Stimulated activated CD4-positive, alpha-beta T cell treated with anti-CD3 and anti-CD28 coated beads, Interleukin-2, amount 100 ng/mL, for 4 hours (primary cell): ENCODE measurements around the gene NOC4L.
"Not testable (repeated sequence)": the region's sequence is repeated elsewhere in the genome, so short reads cannot be mapped to it uniquely, and the experiment has no call there.

Experiments
- DNase-seq: peaks from one replicate; pipeline ENCODE4 v3.0.0-alpha.2; 2020; ENCODE audit warnings: low read depth

The NOC4L gene

GRCh38 chr12:132142679-132143335 is 1.4 kb upstream of the NOC4L start:
- DNase-seq, result no peak

DNA sequence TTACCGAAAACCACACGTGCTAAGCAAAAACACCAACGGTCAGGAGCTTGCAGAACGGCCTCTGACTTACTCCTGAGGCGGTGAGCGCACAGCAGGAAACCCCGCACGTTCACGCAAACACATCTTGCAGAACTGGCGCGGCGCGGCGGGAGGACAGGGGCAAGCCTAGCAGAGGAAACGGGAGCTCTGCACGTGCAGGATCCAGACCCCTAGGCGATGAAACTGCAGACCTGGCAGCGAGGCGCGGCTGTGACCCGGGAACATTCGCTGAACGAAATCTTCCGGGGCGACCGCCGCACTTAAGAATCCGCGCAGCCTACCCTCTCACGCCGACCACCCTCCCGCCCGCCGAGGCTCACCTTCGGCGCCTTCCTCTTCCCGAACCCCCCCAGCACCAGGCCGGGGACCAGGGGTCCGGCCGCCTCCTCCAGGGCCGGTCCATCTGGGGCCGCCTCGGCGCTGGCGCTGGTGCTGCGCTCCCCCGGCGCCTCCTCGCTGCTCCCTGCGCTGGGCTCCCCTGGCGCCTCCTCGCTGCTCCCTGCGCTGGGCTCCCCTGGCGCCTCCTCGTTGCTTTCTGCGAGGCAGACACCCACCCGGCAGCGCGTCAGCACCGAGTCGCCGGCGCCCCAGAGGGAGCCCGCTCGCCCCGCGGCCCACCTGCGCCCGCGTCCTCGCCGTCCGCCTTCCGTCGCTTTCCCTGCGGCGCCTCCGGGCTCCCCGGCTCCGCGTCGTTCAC is 753 bp upstream of the NOC4L start:
- DNase-seq, result no peak

DNA sequence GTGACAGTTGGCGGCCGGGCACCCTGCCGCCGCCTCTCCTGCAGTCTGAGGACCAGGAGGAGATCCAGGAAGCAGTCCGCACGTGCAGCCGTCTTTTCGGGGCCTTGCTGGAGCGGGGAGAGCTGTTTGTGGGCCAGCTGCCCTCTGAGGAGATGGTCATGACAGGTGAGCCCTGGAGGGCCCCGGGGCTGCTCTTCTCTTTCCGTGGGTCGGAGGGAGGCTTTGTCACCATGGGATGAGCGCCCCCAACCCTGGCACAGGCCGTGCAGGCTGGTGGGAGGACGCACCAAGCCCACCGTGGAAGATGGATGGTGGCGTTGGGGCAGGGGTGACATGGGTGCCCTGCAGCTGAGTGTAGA is 532 bp downstream of the NOC4L start:
- no peak for DNase-seq

- no peak for DNase-seq
Observed at GRCh38 chr12:132145334-132145733, 1.1 kb downstream of the NOC4L start.

DNA sequence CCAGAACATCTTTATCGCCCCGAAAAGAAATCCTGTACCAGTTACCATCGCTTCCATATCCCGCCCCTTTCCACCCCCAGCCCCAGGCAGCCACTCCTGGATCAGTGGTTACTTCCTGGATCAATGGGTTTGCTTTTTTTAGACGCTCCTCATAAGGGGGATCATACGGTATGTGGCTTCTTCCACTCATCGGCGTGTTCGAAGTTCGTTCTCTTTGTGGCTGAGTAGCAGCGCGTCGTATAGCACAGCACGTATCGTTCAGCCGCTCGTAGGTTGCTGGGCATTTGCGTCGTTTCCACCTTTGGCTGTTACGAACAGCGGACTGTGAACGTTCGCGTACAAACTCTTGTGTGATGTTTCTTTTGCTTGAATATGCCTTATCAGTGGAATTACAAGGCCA is 1.8 kb downstream of the NOC4L start:
- no peak for DNase-seq

DNA sequence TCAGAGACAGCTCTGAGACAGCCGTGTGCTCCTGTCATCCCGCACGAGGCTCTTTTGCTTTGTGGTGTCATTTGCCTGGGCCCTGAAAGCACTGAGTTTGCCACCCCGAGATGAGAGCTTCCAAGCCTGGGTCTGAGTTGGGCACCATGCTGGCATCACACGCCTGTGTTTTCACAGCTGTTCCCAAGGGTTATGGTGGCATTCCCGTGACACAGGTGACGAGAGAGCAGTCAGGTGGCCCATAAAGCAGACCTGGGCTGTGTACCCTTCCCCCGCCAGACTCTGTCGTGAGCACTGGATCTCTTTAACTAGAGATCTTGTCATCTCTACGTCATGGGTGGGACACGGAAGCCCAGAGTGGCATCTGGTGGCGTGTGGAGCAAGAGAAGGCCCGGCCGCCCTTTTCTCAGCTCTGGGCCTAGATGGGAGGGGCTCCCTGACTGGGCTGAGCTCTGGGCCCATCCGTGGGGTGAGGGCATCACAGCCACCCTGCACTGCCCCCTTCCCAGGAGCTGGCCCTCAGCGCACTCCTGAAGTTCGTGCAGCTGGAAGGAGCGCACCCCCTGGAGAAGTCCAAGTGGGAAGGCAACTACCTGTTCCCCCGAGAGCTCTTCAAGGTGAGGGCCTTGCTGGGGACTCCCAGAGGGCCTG is 2.6 kb downstream of the NOC4L start:
- no peak for DNase-seq

DNA sequence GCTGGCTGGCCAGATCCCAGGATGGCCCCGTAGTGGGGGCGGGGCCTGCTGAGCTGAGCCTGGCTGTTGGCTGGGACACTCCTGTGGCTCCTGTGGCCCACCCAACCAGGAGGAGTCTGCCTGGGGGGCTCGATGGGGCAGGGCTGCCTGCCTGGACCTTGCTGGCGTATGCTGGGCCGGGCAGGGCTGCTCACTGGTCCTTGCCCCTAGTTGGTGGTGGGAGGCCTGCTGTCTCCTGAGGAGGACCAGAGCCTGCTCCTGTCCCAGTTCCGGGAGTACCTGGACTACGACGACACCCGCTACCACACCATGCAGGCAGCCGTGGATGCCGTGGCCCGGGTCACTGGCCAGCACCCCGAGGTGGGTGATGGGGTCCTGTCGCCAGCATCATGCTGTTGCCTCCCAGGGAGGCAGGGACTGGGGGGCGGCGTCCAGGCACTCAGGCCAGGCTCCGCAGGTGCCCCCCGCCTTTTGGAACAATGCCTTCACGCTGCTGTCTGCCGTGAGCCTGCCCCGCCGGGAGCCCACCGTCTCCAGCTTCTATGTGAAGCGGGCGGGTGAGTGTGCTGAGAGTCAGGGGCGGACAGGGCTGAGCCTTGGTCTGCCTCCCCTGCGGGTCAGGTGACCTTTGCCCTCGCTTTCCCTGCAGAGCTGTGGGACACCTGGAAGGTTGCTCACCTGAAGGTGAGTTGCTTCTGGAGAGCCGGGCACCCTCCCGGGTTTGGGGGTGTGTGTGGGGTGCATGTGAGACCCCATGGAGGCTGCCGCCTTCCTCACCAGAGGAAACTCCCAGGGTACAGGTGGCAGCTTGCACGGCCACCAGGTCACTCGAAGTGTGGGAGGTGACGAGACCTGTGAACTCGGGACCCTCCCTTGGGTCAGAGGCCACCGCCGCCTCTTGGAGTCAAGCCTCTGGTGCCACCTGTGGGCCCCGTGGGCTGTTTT is 3.4 kb downstream of the NOC4L start:
- no peak for DNase-seq

GRCh38 chr12:132148368-132149045 is 4.2 kb downstream of the NOC4L start:
- no peak for DNase-seq

- not testable (repeated sequence) for DNase-seq
Observed at GRCh38 chr12:132149526-132149925, 5.3 kb downstream of the NOC4L start.

DNA sequence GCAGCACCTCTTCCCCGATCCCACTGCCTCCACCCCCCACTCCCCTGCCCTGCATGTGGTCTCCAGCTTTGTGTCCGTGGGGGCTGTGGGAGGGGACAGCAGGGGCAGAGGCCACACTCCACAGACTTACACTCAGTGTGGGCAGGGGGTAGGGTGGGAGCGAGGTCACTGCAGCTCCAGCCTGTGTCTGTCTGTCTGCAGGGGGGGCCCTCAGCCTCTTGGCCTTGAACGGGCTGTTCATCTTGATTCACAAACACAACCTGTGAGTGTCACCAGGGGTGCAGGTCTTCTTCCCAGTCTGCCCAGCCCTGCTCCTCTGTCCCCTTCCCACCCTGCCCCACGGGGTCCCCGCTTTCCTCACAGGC is 6.5 kb downstream of the NOC4L start:
- no peak for DNase-seq

DNA sequence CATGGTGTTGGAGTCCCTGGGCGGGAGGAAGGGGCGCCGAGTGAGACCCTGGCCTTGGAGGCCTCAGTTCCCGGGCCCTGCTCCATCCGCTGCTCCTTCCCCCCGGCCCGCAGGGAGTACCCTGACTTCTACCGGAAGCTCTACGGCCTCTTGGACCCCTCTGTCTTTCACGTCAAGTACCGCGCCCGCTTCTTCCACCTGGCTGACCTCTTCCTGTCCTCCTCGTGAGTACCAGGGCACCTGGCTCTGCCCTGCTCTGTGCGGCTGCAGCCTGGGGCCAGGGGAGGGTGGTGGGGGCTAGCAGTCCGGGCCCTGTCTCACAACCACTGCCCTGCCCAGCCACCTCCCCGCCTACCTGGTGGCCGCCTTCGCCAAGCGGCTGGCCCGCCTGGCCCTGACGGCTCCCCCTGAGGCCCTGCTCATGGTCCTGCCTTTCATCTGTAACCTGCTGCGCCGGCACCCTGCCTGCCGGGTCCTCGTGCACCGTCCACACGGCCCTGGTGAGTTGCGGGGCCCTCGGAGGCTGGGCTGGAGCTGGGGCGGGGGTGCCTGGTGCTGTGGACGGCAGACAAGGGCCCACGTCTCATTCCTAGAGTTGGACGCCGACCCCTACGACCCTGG is 7.0 kb downstream of the NOC4L start:
- no peak for DNase-seq

DNA sequence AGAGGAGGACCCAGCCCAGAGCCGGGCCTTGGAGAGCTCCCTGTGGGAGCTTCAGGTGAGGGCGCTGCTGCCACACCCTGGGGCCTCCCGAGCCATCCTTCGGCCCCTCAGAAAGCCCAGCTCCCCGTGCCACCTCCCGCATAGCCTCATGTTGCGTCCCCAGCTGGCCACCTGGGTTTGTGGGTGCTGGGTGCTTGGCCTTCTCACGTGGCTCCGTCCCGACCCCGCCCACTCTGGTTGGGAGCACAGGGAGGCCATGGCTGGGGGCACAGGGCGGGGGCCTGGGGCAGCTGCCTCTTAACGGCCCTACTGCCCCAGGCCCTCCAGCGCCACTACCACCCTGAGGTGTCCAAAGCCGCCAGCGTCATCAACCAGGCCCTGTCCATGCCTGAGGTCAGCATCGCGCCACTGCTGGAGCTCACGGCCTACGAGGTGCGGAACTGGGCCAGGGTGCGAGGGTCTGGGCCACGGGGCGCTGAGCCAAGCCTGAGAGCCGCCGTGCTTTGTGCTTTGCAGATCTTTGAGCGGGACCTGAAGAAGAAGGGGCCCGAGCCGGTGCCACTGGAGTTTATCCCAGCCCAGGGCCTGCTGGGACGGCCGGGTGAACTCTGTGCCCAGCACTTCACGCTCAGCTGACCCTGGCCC is 7.6 kb downstream of the NOC4L start:
- DNase-seq, result no peak

DNA sequence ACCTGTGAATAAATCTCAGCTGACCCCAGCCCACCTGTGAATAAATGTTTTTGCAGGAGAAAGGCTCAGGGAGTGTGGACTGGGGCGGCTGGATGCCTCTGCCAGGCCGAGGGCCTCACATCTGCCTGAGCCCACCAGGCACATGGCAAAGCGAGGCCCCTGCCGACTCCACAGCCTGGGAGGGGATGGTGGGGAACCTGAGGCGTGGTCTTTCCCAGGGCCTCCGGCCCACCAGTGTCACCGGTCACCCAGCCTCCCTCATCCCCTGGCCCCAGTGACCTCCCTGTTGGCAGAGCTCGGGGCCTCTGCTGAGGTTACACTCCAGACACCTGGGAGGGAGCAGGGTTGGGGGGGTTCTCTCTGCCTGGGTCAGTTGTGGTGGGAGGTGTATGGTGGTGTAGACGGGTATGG is 8.2 kb downstream of the NOC4L start:
- no peak for DNase-seq

DNA sequence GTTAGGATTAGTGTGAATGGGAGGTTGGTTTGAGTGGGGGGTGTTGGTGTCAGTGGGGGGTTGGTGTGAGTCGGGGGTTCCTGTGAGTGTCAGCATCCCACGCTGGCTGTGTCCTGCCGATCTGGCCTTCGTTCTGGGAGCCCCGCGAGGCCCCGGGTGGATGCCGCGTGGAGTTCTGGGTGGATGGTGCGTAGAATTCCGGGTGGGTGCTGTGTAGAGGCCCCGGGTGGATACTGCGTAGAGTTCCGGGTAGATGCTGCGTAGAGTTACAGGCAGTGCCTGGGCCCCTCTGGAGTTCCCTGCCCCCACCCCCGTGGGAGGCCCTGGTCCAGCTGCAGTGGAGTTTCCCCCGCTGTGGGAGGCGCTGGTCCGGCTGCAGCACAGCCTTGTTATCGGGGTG is 8.7 kb downstream of the NOC4L start:
- no peak for DNase-seq

DNA sequence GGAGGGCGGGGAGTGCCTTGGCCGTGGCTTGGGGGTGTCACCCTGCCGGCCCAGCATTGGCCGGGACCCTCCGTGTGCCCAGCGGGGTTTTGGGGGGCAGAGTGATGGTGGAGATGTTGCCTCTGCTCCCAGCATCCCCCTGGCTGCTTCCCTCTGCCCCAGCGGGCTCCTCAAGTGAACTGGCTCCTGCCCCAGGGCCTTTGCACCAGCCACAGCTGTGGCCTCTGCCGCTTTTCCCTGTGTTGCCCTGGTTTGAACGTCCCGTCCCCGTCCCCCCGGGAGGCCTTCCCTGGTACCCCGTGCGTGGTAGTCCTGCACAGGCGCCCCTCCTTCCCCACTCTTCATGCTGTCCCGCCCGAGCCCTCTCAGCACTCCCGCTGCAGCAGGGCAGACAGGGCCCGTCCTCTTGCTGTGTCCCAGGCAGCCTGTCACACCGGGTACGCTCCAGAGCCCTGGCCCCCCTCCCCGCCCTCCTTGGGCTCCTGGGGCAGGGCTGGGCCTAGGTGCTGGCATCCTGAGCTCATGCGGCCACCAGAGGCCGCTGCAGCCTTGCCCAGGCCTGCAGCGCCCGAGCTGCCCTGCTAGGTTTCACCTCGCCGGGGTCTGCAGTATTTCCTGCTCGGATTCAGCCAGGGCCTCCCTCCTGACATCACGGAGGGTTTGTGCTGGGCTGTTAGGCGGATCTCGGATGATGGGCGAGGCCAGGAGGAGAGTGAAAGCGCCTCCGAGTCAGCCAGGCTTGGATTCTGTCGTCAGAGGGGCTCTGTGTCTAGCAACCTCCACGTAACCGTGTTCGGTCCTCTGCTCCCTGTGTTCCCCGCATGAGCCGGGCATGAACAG is 9.5 kb downstream of the NOC4L start:
- DNase-seq, result peak; percentile 54

- no peak for DNase-seq
Observed at GRCh38 chr12:132154341-132154761, 10.1 kb downstream of the NOC4L start.

GRCh38 chr12:132154941-132155770 is 10.9 kb downstream of the NOC4L start:
- DNase-seq, result no peak

DNA sequence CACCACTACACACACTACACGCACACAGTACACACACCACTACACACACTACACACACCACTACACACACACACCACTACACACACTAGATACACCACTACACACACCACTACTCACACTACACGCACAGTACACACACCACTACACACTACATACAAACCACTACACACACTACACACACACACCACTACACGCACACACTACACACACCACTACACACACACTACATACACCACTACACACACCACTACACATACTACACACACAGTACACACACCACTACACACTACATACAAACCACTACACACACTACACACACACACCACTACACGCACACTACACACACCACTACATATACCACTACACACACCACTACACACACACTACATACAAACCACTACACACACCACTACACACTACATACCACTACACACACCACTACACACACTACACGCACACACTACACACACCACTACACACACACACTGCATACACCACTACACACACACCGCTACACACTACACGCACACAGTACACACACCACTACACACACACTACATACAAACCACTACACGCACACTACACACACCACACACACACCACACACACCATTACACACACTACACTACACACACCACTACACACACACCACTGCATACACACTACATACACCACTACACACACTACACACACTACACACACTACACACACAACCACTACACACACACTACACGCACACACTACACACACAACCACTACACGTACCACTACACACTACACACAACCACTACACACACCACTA is 11.7 kb downstream of the NOC4L start:
- no peak for DNase-seq
